Activated T-cell treated with anti-CD3 and anti-CD28 coated beads, Interleukin-2, amount 50 U/mL, for 72 hours (primary cell): ENCODE data around the gene LMO7. TPM values are rescaled to one million over a fixed set of nuclear protein-coding genes. Genes with fewer than 3 reads are reported as not detected.
"Not testable (repeated sequence)": the region's sequence is repeated elsewhere in the genome, so short reads cannot be mapped to it uniquely, and the experiment has no call there.

Source experiments
- ATAC-seq, 2 donors: fragments of 150-1000 bp; cut with Tn5 transposase; replicated peaks in 1 of 2; 2 replicates each; pipeline ENCODE4 v1.10.0; 2021; ENCODE audit warnings: moderate library complexity in 2 of 2, mild to moderate bottlenecking in 1 of 2
- DNase-seq, 2 donors: peaks; one replicate each; pipeline ENCODE4 v3.0.0; 2021 to 2022; ENCODE audit warnings: mixed read lengths in 1 of 2
- H3K27ac Mint-ChIP-seq: one replicate; pipeline ENCODE4 v1.8.0; 2022; ENCODE audit warnings: mild to moderate bottlenecking, moderate library complexity, mixed read lengths
- H3K27me3 Mint-ChIP-seq: one replicate; pipeline ENCODE4 v1.8.0; 2022; ENCODE audit warnings: low read depth, mixed read lengths
- H3K36me3 Mint-ChIP-seq, 2 donors: one replicate each; pipeline ENCODE4 v1.8.0; 2022; ENCODE audit warnings: mixed read lengths in 2 of 2, mild to moderate bottlenecking in 1 of 2; ENCODE audit not compliant: insufficient read depth in 2 of 2
- H3K4me1 Mint-ChIP-seq: one replicate; pipeline ENCODE4 v1.8.0; 2022; ENCODE audit warnings: low read depth, mixed read lengths
- H3K4me3 Mint-ChIP-seq, 2 donors: one replicate each; pipeline ENCODE4 v1.8.0; 2022; ENCODE audit warnings: mild to moderate bottlenecking in 2 of 2, mixed read lengths in 2 of 2, moderate library complexity in 2 of 2
- H3K9me3 Mint-ChIP-seq, 2 donors: one replicate each; pipeline ENCODE4 v1.8.0; 2022; ENCODE audit warnings: mixed read lengths in 2 of 2
- total RNA-seq, 2 donors: library from RNA; stranded (reverse); gene quantifications; one replicate each; pipeline ENCODE4 v1.2.3, GENCODE V29; 2022

LMO7 gene
- total RNA-seq, 2 donors from 2014 or later: 12.1 to 14.6 TPM

DNA sequence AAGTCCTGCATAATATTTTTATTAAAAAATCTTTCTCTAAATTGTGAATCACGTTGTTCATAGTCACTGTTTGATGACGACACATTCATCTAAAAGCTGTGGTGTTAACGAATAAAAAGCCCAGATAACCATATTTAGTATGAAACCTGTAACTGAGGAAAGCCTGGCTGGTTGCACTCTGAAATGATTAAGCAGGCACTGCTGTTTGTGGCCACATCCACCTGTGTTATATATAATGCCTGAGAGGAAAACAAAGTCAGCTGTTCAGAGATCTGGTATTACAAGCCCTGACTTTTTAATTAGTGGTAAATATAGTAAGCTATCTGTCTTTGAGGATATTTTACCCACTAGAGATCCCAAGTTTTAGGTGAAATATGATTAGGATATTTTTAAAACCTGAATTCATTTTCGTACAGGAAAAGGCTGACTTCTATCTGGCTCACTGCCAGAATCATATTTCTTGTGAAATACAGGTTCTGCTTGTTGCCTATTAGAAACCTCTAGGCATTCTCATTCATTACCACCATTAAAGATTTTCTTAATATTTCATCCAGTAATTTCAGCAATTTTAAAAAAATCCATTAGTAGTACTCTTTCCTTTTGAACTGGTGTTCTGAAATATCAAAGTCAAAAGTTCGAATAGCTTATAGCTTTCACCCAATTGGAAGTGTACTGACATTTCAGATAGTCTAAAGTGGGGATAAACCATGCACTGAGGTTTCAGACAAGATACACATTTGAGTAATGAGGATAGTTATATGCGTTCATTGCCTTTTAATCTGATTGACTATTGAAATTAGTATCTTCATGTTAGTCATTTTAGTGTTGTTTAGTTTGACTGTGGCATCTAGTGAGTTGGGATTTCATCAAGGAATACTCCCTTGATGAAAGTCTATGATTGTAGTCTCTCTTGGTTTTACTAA is 79.7 kb downstream of the LMO7 start:
- no peaks in the 10 kb centered on the region for H3K9me3 Mint-ChIP-seq
- no peak overlapping the region for H3K4me3 Mint-ChIP-seq
- DNase-seq (peak in 1 of 2 donors; percentile 10), ATAC-seq (peak; percentile 75 to 79)
- no peaks in the 10 kb centered on the region for H3K27me3 Mint-ChIP-seq
- peaks cover 2 to 4% of the 10 kb centered on the region in 2 donors for H3K36me3 Mint-ChIP-seq
- no peak overlapping the region for H3K27ac Mint-ChIP-seq
- peaks cover 12% of the 10 kb centered on the region for H3K4me1 Mint-ChIP-seq

DNA sequence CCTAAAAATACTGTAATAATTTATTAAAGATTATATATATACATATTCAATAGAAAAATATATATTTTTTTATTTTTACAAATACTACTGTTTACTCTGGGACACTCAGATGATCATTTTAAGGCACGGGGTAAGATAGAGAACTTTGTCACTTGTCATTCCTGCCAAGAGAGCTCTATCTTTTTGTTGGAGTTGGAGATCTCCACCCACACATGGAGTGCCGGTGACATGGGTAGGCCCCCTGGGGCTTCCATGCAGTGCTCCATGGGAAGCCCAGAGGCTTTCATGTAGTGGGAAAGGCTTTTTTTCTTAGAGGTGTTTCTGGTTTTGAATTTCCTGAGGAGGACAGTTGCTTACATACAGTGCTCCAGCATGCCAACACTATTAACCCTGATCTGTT is 81.4 kb downstream of the LMO7 start:
- H3K4me3 Mint-ChIP-seq: no peak overlapping the region
- no peaks in the 10 kb centered on the region for H3K9me3 Mint-ChIP-seq
- H3K36me3 Mint-ChIP-seq: peaks cover 0 to 4% of the 10 kb centered on the region in 2 donors
- H3K27me3 Mint-ChIP-seq: no peaks in the 10 kb centered on the region
- peaks cover 12% of the 10 kb centered on the region for H3K4me1 Mint-ChIP-seq
- ATAC-seq (no peak), DNase-seq (no peak)
- no peak overlapping the region for H3K27ac Mint-ChIP-seq

DNA sequence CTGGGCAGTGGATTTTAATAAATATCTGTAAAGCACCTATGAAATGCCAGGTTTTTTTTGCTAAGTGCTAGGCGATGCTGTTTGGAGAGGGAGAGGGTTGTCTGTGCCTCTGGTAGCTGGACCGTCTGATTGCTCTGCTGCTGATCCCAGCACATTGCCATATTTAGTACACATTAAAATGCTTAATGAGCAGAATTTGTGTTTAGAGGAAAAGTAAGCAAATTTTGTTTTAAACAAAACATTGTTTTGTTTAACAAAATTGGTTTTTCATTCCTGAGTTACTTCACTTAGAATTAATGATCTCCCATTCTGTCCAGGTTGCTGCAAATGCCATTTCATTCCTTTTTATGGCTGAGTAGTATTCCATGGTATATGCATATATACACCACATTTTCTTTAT is 85.2 kb downstream of the LMO7 start:
- H3K36me3 Mint-ChIP-seq: peaks cover 0 to 4% of the 10 kb centered on the region in 2 donors
- no peak overlapping the region for H3K4me3 Mint-ChIP-seq
- ATAC-seq (no peak), DNase-seq (no peak)
- no peak overlapping the region for H3K27ac Mint-ChIP-seq
- H3K4me1 Mint-ChIP-seq: peaks cover 2% of the 10 kb centered on the region
- no peaks in the 10 kb centered on the region for H3K27me3 Mint-ChIP-seq
- H3K9me3 Mint-ChIP-seq: no peaks in the 10 kb centered on the region

DNA sequence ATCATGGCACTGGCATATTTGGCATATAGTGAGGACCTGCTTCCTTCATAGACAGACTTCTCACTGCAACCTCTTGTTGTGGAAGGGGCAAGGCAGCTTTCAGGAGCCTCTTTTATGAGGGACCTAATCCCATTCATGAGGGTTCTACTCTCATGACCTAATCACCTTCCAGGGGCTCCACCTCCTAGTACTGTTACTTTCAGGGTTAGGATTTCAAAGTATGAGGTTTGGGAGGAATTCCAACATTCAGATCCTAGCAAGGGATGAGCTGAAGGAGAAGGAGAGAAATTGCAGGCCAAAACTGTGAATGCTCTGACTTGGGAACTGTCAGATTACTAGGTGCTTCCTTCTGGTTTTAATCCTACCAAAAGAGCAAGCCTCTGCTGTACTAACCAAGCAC is 87.8 kb downstream of the LMO7 start:
- DNase-seq: no peak
- no peak for ATAC-seq
- Mint-ChIP-seq H3K4me3 (no peak overlapping the region), H3K36me3 (peaks cover 2 to 3% of the 10 kb centered on the region in 2 donors), H3K9me3 (no peaks in the 10 kb centered on the region), H3K27ac (no peak overlapping the region), H3K4me1 (no peaks in the 10 kb centered on the region), H3K27me3 (no peaks in the 10 kb centered on the region)

DNA sequence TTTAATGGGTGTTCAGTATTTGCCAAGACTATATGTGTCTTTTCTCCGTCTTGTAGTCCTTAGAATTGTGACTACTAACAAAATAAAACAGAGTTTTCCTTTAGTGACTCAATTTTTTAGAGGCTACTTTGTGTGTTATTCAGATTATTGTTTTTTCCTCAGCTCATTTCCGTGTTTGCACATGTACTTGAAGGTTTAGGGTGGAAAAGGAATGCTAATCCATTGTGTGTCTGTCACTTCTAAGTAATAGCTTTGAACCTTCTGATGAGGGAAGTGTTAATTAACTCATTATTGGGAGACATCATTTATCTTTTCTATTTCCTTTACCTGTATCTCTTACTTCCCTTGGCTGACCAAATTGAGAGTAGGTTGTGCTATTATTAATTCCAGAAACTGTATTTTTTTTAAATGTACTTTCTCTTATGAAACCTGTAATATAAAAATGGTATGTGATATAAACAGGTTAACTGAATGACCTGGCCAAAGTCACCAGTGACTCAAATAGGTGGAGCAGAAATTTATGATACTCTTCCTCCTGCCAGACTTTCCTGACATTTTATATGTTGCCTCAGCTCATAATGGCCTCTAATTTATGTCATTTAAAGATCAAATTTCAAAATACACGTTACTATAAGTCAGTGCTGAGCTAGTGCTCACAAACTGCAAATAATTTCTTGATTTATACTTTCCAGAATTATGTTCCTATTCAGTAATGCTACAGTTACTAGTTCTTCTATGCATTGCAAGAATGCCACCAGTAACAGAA is 88.8 kb downstream of the LMO7 start:
- ATAC-seq: no peak
- H3K27me3 Mint-ChIP-seq: no peaks in the 10 kb centered on the region
- H3K27ac Mint-ChIP-seq: no peak overlapping the region

DNA sequence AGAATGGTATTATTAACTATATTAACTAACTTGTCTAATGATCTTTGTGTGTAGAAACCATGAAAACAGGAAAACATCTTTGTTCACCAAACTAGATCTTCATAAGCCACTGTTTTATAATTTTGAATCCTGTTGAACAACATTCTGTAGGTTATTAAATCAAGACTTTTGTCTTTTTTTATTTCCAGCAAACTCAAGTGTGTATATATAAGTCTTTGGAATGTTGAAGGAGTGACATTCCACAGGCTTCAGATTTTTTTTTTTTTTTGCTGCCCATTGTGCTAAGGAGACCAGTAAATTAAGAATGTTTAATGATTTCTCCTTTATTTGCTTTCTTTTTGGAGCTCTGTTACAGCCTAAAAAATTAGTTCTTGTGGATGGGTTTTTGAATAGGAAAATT is 89.6 kb downstream of the LMO7 start:
- no peak for ATAC-seq

More for the DNA sequence above, 88.8 kb downstream of the LMO7 start:
- Mint-ChIP-seq H3K9me3 (no peaks in the 10 kb centered on the region), H3K36me3 (peaks cover 0 to 2% of the 10 kb centered on the region in 2 donors), H3K4me1 (no peaks in the 10 kb centered on the region), H3K4me3 (no peak overlapping the region)
- DNase-seq: no peak

DNA sequence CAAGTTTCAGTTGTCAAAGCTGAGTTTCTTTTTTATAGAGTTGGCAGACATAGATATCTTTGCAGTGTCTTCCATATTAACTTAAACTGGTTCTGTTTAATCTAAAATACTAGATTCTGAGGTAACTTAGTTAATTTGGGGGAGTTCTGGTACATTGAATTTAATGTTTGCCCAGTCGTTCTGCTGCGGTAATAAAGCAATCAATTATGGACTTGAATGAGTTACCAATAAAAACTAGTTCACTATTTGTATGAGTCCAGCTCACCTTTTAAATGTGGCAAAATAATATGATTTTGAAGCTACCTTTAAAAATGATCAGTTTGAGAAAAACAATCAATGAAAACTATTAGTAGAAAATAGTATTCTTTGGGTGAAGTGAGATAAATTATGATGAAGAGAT is 90.2 kb downstream of the LMO7 start:
- no peak for DNase-seq
- Mint-ChIP-seq H3K4me3 (no peak overlapping the region), H3K4me1 (no peaks in the 10 kb centered on the region), H3K27ac (no peak overlapping the region), H3K27me3 (no peaks in the 10 kb centered on the region), H3K9me3 (peaks cover 0 to 2% of the 10 kb centered on the region in 2 donors), H3K36me3 (peaks cover 1 to 4% of the 10 kb centered on the region in 2 donors)
- ATAC-seq: no peak

More for the DNA sequence above, 89.6 kb downstream of the LMO7 start:
- no peaks in the 10 kb centered on the region for H3K9me3 Mint-ChIP-seq
- peaks cover 0 to 2% of the 10 kb centered on the region in 2 donors for H3K36me3 Mint-ChIP-seq
- H3K27ac Mint-ChIP-seq: no peak overlapping the region
- no peaks in the 10 kb centered on the region for H3K4me1 Mint-ChIP-seq
- DNase-seq: no peak
- no peak overlapping the region for H3K4me3 Mint-ChIP-seq
- H3K27me3 Mint-ChIP-seq: no peaks in the 10 kb centered on the region

DNA sequence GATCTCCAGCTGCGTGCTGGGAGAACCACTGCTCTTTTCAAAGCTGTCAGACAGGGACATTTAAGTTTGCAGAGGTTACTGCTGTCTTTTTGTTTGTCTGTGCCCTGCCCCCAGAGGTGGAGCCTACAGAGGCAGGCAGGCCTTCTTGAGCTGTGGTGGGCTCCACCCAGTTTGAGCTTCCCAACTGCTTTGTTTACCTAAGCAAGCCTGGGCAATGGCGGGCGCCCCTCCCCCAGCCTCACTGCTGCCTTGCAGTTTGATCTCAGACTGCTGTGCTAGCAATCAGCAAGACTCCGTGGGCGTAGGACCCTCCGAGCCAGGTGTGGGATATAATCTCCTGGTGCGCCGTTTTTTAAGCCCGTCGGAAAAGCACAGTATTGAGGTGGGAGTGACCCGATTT is 97.0 kb downstream of the LMO7 start:
- not testable (repeated sequence) for H3K27me3 Mint-ChIP-seq, H3K4me3 Mint-ChIP-seq, H3K9me3 Mint-ChIP-seq, H3K27ac Mint-ChIP-seq, H3K4me1 Mint-ChIP-seq, ATAC-seq, DNase-seq
- H3K36me3 Mint-ChIP-seq: peaks cover 6 to 14% of the 10 kb centered on the region in 2 donors

DNA sequence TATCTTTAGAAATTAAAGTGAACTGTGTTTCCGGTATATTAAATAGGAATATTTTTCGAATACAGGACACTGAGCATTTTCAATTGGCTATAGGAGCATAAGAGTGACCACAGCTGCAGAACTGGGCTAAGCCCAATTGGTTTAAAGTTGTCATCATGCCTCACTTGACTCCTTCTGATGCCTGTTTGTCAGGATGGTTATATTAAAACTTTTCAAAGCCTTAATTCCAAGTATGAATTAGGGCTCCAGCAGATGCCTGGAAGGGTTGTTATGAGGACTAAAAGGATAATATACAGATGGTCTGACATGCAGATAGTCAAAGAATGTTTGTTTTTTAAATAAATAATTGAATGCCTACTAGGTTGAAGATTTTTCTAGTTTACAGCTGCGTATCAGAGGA is 100.0 kb downstream of the LMO7 start:
- Mint-ChIP-seq H3K27me3 (no peaks in the 10 kb centered on the region), H3K4me1 (peaks cover 8% of the 10 kb centered on the region), H3K27ac (no peak overlapping the region), H3K36me3 (peaks cover 1 to 14% of the 10 kb centered on the region in 2 donors), H3K9me3 (peaks cover 4 to 8% of the 10 kb centered on the region in 2 donors), H3K4me3 (no peak overlapping the region)
- DNase-seq: no peak
- no peak for ATAC-seq

DNA sequence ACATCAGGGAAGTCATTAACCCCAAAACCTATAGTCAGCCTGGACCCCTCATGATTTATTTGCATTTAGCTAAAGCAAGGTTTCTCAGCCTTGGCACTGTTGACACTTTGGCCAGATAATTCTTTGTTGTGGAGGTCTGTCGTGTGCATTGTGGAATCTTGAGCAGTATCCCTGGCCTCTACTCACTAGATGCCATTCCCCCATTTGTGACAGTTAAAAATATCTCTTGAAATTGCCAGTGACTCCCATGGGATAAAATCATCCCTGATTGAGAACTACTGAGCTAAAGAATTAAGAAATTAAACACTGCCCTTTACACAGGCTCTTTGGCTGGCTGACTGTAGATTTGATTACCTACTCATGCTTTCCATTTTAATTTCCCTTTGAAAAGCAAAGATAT is 102.7 kb downstream of the LMO7 start:
- H3K9me3 Mint-ChIP-seq: peaks cover 3 to 4% of the 10 kb centered on the region in 2 donors
- no peak overlapping the region for H3K4me3 Mint-ChIP-seq
- no peak overlapping the region for H3K27ac Mint-ChIP-seq
- peaks cover 3% of the 10 kb centered on the region in 2 donors for H3K36me3 Mint-ChIP-seq
- no peak for ATAC-seq
- no peaks in the 10 kb centered on the region for H3K27me3 Mint-ChIP-seq
- H3K4me1 Mint-ChIP-seq: peaks cover 8% of the 10 kb centered on the region
- DNase-seq: no peak

DNA sequence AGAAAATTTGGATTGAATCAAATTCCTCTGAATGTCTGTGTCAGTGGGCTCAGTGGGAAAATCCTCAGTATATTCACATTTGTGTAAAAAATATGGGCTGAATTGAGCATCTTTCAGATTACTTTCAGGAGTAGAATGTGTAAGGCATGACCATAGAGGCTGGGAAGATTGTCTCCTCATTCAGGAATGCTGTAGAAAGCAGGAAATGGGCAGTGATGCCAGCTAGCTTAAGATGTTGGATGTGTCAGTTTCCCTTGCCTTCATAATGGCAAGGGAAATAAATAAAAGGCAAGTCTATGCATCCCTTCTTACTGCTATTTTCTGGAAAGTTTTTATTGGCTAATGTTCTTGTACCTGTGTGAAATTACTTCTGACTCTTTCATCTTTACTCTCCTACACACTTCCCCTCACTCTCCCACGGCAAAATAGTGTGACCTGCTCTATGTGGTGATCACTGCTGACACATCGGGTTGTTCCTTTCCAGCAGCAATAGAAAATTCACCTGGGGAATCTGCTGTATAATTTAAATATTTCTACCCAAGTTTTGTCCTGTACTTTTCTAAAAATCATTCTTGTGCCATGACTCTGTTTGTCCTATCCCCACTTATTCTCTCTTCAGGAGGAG is 103.2 kb downstream of the LMO7 start:
- peaks cover 3 to 4% of the 10 kb centered on the region in 2 donors for H3K9me3 Mint-ChIP-seq
- H3K4me3 Mint-ChIP-seq: no peak overlapping the region
- DNase-seq: no peak

DNA sequence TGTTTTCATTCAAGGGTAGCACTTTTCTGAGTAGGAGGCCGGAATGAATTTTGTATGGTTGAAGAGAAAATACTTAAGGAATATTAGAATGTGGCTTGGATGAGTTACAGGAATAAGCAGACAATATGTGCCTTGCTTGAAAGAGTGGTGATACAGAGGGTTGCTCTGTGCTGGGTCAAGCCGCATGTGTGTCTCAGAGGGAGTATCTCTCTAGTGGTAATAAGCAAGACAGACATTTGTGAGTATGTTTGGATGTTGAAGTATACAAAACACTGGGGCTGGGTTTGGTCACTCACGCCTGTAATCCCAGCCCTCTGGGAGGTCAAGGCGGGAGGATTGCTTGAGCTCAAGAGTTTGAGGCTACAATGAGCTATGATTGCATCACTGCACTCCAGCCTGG is 103.9 kb downstream of the LMO7 start:
- DNase-seq: no peak
- Mint-ChIP-seq H3K27ac (no peak overlapping the region), H3K27me3 (no peaks in the 10 kb centered on the region), H3K4me1 (peaks cover 8% of the 10 kb centered on the region), H3K4me3 (no peak overlapping the region), H3K9me3 (peaks cover 4 to 5% of the 10 kb centered on the region in 2 donors), H3K36me3 (peaks cover 3 to 5% of the 10 kb centered on the region in 2 donors)
- ATAC-seq: no peak

More for the DNA sequence above, 103.2 kb downstream of the LMO7 start:
- H3K27ac Mint-ChIP-seq: no peak overlapping the region
- peaks cover 8% of the 10 kb centered on the region for H3K4me1 Mint-ChIP-seq
- peaks cover 3% of the 10 kb centered on the region in 2 donors for H3K36me3 Mint-ChIP-seq
- no peaks in the 10 kb centered on the region for H3K27me3 Mint-ChIP-seq
- ATAC-seq: no peak

DNA sequence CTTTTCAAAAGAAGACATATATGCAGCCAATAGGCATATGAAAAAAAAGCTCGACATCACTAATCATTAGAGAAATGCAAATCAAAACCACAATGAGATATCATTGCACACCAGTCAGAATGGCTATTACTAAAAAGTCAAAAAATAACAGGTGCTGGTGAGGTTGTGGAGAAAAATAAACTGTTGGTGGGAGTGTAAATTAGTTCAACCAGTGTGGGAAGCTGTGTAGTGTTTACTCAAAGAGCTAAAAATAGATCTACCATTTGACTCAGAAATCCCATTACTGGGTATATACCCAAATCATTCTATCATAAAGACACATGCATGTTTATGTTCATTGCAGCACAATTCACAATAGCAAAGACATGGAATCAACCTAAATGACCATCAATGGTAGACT is 106.9 kb downstream of the LMO7 start:
- not testable (repeated sequence) for H3K4me1 Mint-ChIP-seq, H3K27ac Mint-ChIP-seq

More for the DNA sequence above, 106.9 kb downstream of the LMO7 start:
- not testable (repeated sequence) for H3K27me3 Mint-ChIP-seq, H3K4me3 Mint-ChIP-seq, DNase-seq, H3K9me3 Mint-ChIP-seq, ATAC-seq, H3K36me3 Mint-ChIP-seq
